LNCaP clone FGC (cell line): ENCODE measurements around the gene MRM2.

Experiments
- DNase-seq: peaks from one replicate; pipeline ENCODE4 v3.0.0-alpha.2; 2011; ENCODE audit warnings: low read depth
- H3K4me3 ChIP-seq: 2 replicates; pipeline ENCODE4 v1.5.1; 2011; ENCODE audit warnings: mild to moderate bottlenecking, low read depth, low read length, control low read depth
- CTCF ChIP-seq: IDR thresholded peaks from 2 replicates; pipeline ENCODE4 v1.5.1; 2012; ENCODE audit warnings: mild to moderate bottlenecking; ENCODE audit not compliant: control insufficient read depth, insufficient read depth; ENCODE audit errors: extremely low read depth

Gene MRM2

GRCh38 chr7:2233926-2234325 lies 8.1 kb downstream of the MRM2 start:
- DNase-seq, result no peak
- H3K4me3 ChIP-seq, result no peak overlapping the region
- TF ChIP-seq CTCF, result no peak

- 0 out of 2 replicates have a peak, but pooled peaks have one; percentile 2 for TF ChIP-seq CTCF
- peak within 1 kb of the TSS; percentile 94 for H3K4me3 ChIP-seq
- peak; percentile 57 for DNase-seq
Measured at GRCh38 chr7:2232766-2233520, 9.1 kb downstream of the MRM2 start, which contains the start of gene MAD1L1. TSS of gene MAD1L1 (minus strand) at chr7:2232945. CDS start at chr7:2230133, 2,812 bp downstream.

- no peak for DNase-seq
- no peak for TF ChIP-seq CTCF
- peak overlapping the region; percentile 94 for H3K4me3 ChIP-seq
Measured at GRCh38 chr7:2231992-2232765, 9.8 kb downstream of the MRM2 start.

- no peak for TF ChIP-seq CTCF
- no peak overlapping the region for H3K4me3 ChIP-seq
- no peak for DNase-seq
Measured at GRCh38 chr7:2230882-2231281, 11.1 kb downstream of the MRM2 start.

- TF ChIP-seq CTCF, result no peak
- no peak for DNase-seq
- H3K4me3 ChIP-seq, result no peak overlapping the region
Measured at GRCh38 chr7:2230226-2230625, 11.8 kb downstream of the MRM2 start.

GRCh38 chr7:2229467-2229866 lies 12.5 kb downstream of the MRM2 start:
- no peak for TF ChIP-seq CTCF
- DNase-seq, result no peak

More at GRCh38 chr7:2229467-2229866, 12.5 kb downstream of the MRM2 start:
- H3K4me3 ChIP-seq, result no peak overlapping the region
